GM10248 (cell line): ENCODE data around the gene CXCL9.
"Not testable (repeated sequence)": the region's sequence is repeated elsewhere in the genome, so short reads cannot be mapped to it uniquely, and the experiment has no call there.

ENCODE experiments used
- CTCF ChIA-PET: fragments of 300-600 bp; sonication (Branson Sonifier 250); formaldehyde crosslinking; extraction: SDS; loops from one replicate; lab custom pipeline; 2021; ENCODE audit warnings: antibody characterized with exemption; lab: Yijun Ruan, JAX
- POLR2A ChIA-PET: fragments of 350-650 bp; sonication (Branson Sonifier 250); formaldehyde crosslinking; extraction: SDS; loops from one replicate; lab custom pipeline; 2020; ENCODE audit warnings: antibody characterized with exemption; lab: Yijun Ruan, JAX
- DNase-seq: peaks from one replicate; pipeline ENCODE4 v3.0.0; 2012; ENCODE audit errors: extremely low spot score
- TF ChIP-seq, protein P1 (sequence below): IDR thresholded peaks from 2 replicates; pipeline ENCODE4 v1.5.1; 2012; ENCODE audit warnings: mild to moderate bottlenecking, low read depth; ENCODE audit errors: extremely low read depth, missing control alignments, control extremely low read depth

CXCL9 gene

DNA sequence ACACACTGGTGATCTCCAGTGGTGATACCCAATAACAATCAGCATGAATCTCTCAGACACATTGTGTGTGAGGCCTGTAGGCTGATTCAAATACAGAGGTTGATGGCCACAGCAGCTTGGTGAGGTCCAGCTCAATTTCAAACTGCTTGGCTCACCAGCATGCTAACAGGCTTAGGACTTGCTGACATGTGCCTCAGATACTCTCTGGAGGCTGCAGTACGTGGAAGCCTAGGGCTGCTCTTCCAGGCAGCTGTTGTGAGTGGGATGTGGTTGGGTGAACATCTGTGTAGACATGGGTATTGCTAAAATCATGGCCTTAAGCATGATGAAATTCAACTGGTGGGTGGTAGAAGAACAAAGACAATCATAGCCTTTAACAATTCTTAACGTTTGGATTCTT lies 4.3 kb downstream of the CXCL9 start:
- POLR2A ChIA-PET = no interaction called here
- no peak for DNase-seq
- TF ChIP-seq, protein P1, sequence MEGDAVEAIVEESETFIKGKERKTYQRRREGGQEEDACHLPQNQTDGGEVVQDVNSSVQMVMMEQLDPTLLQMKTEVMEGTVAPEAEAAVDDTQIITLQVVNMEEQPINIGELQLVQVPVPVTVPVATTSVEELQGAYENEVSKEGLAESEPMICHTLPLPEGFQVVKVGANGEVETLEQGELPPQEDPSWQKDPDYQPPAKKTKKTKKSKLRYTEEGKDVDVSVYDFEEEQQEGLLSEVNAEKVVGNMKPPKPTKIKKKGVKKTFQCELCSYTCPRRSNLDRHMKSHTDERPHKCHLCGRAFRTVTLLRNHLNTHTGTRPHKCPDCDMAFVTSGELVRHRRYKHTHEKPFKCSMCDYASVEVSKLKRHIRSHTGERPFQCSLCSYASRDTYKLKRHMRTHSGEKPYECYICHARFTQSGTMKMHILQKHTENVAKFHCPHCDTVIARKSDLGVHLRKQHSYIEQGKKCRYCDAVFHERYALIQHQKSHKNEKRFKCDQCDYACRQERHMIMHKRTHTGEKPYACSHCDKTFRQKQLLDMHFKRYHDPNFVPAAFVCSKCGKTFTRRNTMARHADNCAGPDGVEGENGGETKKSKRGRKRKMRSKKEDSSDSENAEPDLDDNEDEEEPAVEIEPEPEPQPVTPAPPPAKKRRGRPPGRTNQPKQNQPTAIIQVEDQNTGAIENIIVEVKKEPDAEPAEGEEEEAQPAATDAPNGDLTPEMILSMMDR = no peak
- CTCF ChIA-PET = interaction anchor here (1.0 to 1.3 kb wide), 2 partner anchors 64 to 107 kb away, joined by 3 to 4 read pairs; no protein-coding TSS in a partner anchor

DNA sequence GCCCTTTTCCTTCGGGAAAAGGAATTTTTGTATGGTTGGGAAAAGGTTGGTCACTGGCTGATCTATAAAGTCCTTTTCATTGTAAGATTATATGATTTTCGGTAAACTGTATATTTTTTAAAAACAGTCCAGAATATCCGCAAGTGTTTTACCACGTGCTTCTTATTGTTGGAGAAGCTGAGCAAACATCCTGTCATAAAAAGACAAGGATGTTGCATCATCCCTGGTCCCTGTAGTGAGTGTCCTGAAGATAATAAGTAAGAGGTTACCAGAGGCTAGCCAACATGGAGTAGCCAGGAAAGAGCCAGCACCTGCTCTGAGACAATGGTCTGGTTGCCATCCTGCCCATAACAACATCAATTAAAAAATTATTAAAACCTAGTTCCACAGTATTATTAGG lies 5.1 kb downstream of the CXCL9 start:
- DNase-seq = no peak
- TF ChIP-seq, protein P1 = no peak
- POLR2A ChIA-PET = no interaction called here
- CTCF ChIA-PET = interaction anchor here (1.0 to 1.3 kb wide), 2 partner anchors 65 to 106 kb away, joined by 3 to 4 read pairs; no protein-coding TSS in a partner anchor

DNA sequence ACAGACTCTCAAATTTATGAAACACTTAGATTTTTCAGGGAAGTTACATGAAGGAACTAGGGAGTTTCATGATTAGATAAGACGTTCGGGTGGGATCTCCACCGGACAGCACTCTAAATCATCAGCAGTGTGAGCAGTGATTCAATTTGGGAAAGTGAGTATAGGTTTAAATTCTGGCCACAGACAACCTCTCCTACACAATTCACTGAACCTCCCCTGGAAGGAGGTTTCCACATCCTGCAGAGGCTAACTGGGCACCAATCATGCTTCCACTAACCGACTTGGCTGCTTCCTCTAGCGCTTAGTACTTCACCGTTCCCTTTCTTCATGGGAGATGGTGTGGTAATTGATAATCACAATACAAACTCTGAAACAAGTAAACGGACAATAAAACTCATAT lies 5.6 kb downstream of the CXCL9 start:
- CTCF ChIA-PET = no interaction called here
- no peak for DNase-seq
- TF ChIP-seq, protein P1 = no peak
- POLR2A ChIA-PET = no interaction called here

DNA sequence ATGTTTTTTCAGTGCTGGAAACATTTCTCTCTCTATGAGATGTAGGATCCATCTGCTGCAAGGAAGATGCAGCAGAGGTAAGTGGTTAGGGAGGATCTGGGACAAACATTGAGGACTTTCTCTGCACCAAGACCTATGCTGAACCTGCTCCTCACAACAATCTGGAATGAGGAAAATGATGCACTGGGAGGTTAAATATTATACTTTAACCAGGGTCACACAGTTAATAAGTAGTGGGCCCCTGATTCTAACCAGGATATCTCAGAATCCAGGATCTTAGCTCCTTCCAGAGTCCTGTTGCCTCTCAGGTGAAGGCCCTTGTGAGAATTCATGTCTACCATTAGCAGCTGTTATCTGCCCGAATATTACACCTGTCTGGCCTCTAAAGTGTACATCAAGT lies 7.0 kb downstream of the CXCL9 start:
- ChIA-PET POLR2A (no interaction called here), CTCF (interaction anchor here (1.1 to 2.1 kb wide), 6 partner anchors 12 to 179 kb away, joined by 3 to 5 read pairs (median 4); no protein-coding TSS in a partner anchor)
- TF ChIP-seq, protein P1 = no peak
- no peak for DNase-seq

DNA sequence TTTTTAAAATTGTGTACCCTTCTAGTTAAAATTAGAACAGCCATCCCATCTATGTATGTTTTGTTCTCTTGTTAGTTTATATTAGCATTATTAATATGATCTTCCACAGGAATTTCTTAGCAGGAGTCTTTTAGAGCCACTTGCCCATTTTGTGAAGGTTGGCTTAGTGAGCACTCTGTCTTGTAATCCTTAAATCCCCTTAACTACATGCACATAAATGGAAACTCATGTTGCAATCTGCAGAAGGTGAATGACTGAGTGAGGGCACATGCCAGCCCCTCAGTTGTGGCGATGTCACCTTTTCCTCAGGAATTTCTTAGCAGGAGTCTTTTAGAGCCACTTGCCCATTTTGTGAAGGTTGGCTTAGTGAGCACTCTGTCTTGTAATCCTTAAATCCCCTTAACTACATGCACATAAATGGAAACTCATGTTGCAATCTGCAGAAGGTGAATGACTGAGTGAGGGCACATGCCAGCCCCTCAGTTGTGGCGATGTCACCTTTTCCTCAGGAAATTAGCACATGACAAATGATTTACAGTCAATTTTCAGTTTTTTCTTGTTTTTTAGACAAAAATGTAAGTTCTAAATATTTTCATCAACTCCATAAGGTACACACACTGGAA lies 8.7 kb downstream of the CXCL9 start:
- CTCF ChIA-PET = interaction anchor here (1.0 to 4.6 kb wide), 3 partner anchors 14 to 69 kb away, joined by 4 to 39 read pairs (median 5); no protein-coding TSS in a partner anchor
- DNase-seq, POLR2A ChIA-PET: not testable (repeated sequence)

DNA sequence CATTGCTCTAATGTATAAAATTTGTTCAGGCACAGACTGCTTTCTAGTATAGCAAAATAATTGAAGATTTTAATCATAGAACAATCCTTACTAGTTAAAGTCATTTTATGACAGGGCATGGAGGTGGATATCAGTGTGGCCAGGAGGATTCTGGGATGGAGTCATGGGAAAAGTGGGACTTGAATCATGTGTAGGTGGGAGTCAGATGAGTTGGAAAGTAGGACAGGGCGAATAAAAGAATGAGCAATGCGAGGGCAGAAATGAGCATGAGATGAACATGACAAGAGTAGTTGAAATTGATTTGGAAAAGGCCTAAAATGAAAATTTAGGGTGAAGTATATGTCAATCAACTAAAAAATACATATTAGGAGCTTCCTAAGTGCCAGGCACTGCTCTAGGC lies 9.4 kb downstream of the CXCL9 start:
- TF ChIP-seq, protein P1 = no peak

DNA sequence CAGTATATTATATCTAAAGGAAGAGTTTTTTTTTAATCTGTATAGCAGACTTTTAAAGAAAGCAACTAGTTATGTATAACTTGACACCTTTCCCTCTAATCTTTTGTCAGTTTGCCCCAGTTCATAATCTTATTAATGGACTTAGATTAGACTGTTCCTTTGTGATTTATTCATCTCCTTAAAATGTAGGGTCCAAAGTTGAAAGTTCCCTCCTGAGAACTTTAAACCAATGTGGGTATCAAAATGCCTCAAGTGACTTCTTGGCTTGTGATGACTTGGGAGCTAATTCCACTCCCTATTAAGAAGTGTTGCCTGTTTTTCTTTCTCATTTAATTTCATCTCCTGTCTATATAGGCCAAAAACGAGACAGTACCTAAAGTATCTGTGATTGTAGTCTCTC lies 10.2 kb downstream of the CXCL9 start:
- DNase-seq = no peak
- TF ChIP-seq, protein P1 = no peak
- ChIA-PET CTCF (interaction anchor here (0.7 to 4.6 kb wide), 19 partner anchors 12 to 152 kb away, joined by 3 to 43 read pairs (median 11); partner anchors contain the start of gene NUP54), POLR2A (no interaction called here)

More for the DNA sequence above, 9.4 kb downstream of the CXCL9 start:
- ChIA-PET CTCF (interaction anchor here (2.7 to 4.6 kb wide), 3 partner anchors 65 to 71 kb away, joined by 10 to 43 read pairs (median 39); no protein-coding TSS in a partner anchor), POLR2A (no interaction called here)
- DNase-seq = no peak
